ENCODE results near the gene ADGRG3. TPM values are rescaled to one million over a fixed set of nuclear protein-coding genes. Genes with fewer than 3 reads are reported as not detected.

Gene ADGRG3
- total RNA-seq, 1 experiment from 2014 or later = not detected

- TSS peak; percentile 85 for BruUV-seq (replicated peaks)
- no peak for TF ChIP-seq CTCF (IDR thresholded peaks at IDR 0.05; ENCODE audit: unreplicated experiment)
- intact Hi-C loops (cut with micrococcal nuclease; ENCODE audit: unreplicated experiment) = no loop called here
- Mint-ChIP-seq H3K27ac (ENCODE audit: unreplicated experiment) (peak overlapping the region; percentile 46), H3K9me3 (ENCODE audit: low read depth, unreplicated experiment) (no peaks in the 10 kb centered on the region), H3K36me3 (ENCODE audit: insufficient read depth, unreplicated experiment) (peaks cover 71% of the 10 kb centered on the region), H3K4me1 (ENCODE audit: low read depth, unreplicated experiment) (no peaks in the 10 kb centered on the region), H3K27me3 (ENCODE audit: unreplicated experiment) (peaks cover 7% of the 10 kb centered on the region), H3K4me3 (ENCODE audit: low read depth, unreplicated experiment) (no peak overlapping the region)
- CTCF ChIA-PET = interaction anchor here (0.7 to 2.0 kb wide), 2 partner anchors 73 to 77 kb away, joined by 4 to 7 read pairs; no protein-coding TSS in a partner anchor
- no peak for DNase-seq
These were observed 4.0 kb upstream of the ADGRG3 start for GRCh38 chr16:57663917-57664661.

GRCh38 chr16:57664662-57665025, 3.5 kb upstream of the ADGRG3 start:
- BruUV-seq (replicated peaks) = no TSS peak
- Mint-ChIP-seq H3K36me3 (ENCODE audit: insufficient read depth, unreplicated experiment) (peaks cover 74% of the 10 kb centered on the region), H3K27me3 (ENCODE audit: unreplicated experiment) (peaks cover 13% of the 10 kb centered on the region), H3K9me3 (ENCODE audit: low read depth, unreplicated experiment) (no peaks in the 10 kb centered on the region), H3K27ac (ENCODE audit: unreplicated experiment) (peak overlapping the region; percentile 46), H3K4me1 (ENCODE audit: low read depth, unreplicated experiment) (no peaks in the 10 kb centered on the region), H3K4me3 (ENCODE audit: low read depth, unreplicated experiment) (no peak overlapping the region)
- no peak for DNase-seq
- intact Hi-C loops (cut with micrococcal nuclease; ENCODE audit: unreplicated experiment) = no loop called here
- CTCF ChIA-PET = interaction anchor here (0.7 to 2.0 kb wide), 2 partner anchors 73 to 77 kb away, joined by 4 to 7 read pairs; no protein-coding TSS in a partner anchor
- TF ChIP-seq CTCF (IDR thresholded peaks at IDR 0.05; ENCODE audit: unreplicated experiment) = no peak

- TF ChIP-seq CTCF (IDR thresholded peaks at IDR 0.05; ENCODE audit: unreplicated experiment) = no peak
- H3K27me3 Mint-ChIP-seq (ENCODE audit: unreplicated experiment) = peaks cover 22% of the 10 kb centered on the region
- H3K27ac Mint-ChIP-seq (ENCODE audit: unreplicated experiment) = no peak overlapping the region
- H3K9me3 Mint-ChIP-seq (ENCODE audit: low read depth, unreplicated experiment) = no peaks in the 10 kb centered on the region
- intact Hi-C loops (cut with micrococcal nuclease; ENCODE audit: unreplicated experiment) = no loop called here
- CTCF ChIA-PET = interaction anchor here (0.6 to 2.0 kb wide), 2 partner anchors 52 to 74 kb away, joined by 7 to 8 read pairs; no protein-coding TSS in a partner anchor
- no TSS peak for BruUV-seq (replicated peaks)
- no peak for DNase-seq
- H3K4me3 Mint-ChIP-seq (ENCODE audit: low read depth, unreplicated experiment) = no peak overlapping the region
- H3K36me3 Mint-ChIP-seq (ENCODE audit: insufficient read depth, unreplicated experiment) = peaks cover 65% of the 10 kb centered on the region
- no peaks in the 10 kb centered on the region for H3K4me1 Mint-ChIP-seq (ENCODE audit: low read depth, unreplicated experiment)
These were observed 2.6 kb upstream of the ADGRG3 start for GRCh38 chr16:57665541-57665940.

GRCh38 chr16:57666353-57667047, 1.6 kb upstream of the ADGRG3 start:
- no TSS peak for BruUV-seq (replicated peaks)
- no peak for DNase-seq
- Mint-ChIP-seq H3K9me3 (ENCODE audit: low read depth, unreplicated experiment) (no peaks in the 10 kb centered on the region), H3K4me3 (ENCODE audit: low read depth, unreplicated experiment) (no peak overlapping the region), H3K4me1 (ENCODE audit: low read depth, unreplicated experiment) (no peaks in the 10 kb centered on the region), H3K36me3 (ENCODE audit: insufficient read depth, unreplicated experiment) (peaks cover 61% of the 10 kb centered on the region), H3K27ac (ENCODE audit: unreplicated experiment) (no peak overlapping the region), H3K27me3 (ENCODE audit: unreplicated experiment) (peaks cover 31% of the 10 kb centered on the region)
- no peak for TF ChIP-seq CTCF (IDR thresholded peaks at IDR 0.05; ENCODE audit: unreplicated experiment)
- CTCF ChIA-PET = no interaction called here
- intact Hi-C loops (cut with micrococcal nuclease; ENCODE audit: unreplicated experiment) = no loop called here

Measured in Calu3 (cell line).